HG03159 (cell line): Measurements from ENCODE around the gene COPA.

Experiments
- ATAC-seq: cut with Tn5 transposase; IDR thresholded peaks from one replicate; pipeline ENCODE4 v1.9.1; 2021; ENCODE audit warnings: mild to moderate bottlenecking, moderate library complexity; ENCODE audit not compliant: unreplicated experiment

The COPA gene

GRCh38 chr1:160363010-160363409 is 20.0 kb upstream of the COPA start:
- ATAC-seq = no peak

GRCh38 chr1:160362168-160362957 is 19.3 kb upstream of the COPA start:
- no peak for ATAC-seq

GRCh38 chr1:160361814-160362167 is 18.7 kb upstream of the COPA start:
- ATAC-seq = no peak

GRCh38 chr1:160361199-160361598 is 18.1 kb upstream of the COPA start:
- ATAC-seq = no peak

GRCh38 chr1:160360227-160360695 is 17.2 kb upstream of the COPA start:
- no peak for ATAC-seq

- ATAC-seq = no peak
Observed at GRCh38 chr1:160359559-160360226, 16.6 kb upstream of the COPA start.

GRCh38 chr1:160358073-160358472 is 15.0 kb upstream of the COPA start:
- no peak for ATAC-seq

GRCh38 chr1:160357286-160358002 is 14.4 kb upstream of the COPA start:
- no peak for ATAC-seq

GRCh38 chr1:160354388-160354985 is 11.4 kb upstream of the COPA start:
- no peak for ATAC-seq

- no peak for ATAC-seq
Observed at GRCh38 chr1:160353223-160353622, 10.2 kb upstream of the COPA start.

GRCh38 chr1:160352555-160352954 is 9.5 kb upstream of the COPA start:
- no peak for ATAC-seq

- ATAC-seq = no peak
Observed at GRCh38 chr1:160351629-160352028, 8.6 kb upstream of the COPA start.

- ATAC-seq = no peak
Observed at GRCh38 chr1:160346958-160347357, 3.9 kb upstream of the COPA start.

GRCh38 chr1:160346463-160346862 is 3.4 kb upstream of the COPA start:
- no peak for ATAC-seq

GRCh38 chr1:160344936-160345335 is 1.9 kb upstream of the COPA start:
- ATAC-seq = no peak

GRCh38 chr1:160344241-160344640 is 1.2 kb upstream of the COPA start:
- no peak for ATAC-seq

GRCh38 chr1:160342526-160342925 is 524 bp downstream of the COPA start:
- ATAC-seq = no peak

- no peak for ATAC-seq
Observed at GRCh38 chr1:160340866-160341265, 2.2 kb downstream of the COPA start.

- ATAC-seq = no peak
Observed at GRCh38 chr1:160340146-160340545, 2.9 kb downstream of the COPA start.

GRCh38 chr1:160338580-160338979 is 4.5 kb downstream of the COPA start:
- no peak for ATAC-seq

- ATAC-seq = no peak
Observed at GRCh38 chr1:160332516-160332915, 10.5 kb downstream of the COPA start.
